Superior temporal gyrus (tissue), 1 donor: ENCODE results near the gene ACTR10.

ENCODE experiments used
- DNase-seq: peaks from one replicate; pipeline ENCODE4 v3.0.0-alpha.2; 2016; ENCODE audit errors: extremely low spot score

The ACTR10 gene

GRCh38 chr14:58281969-58282368, 82.0 kb downstream of the ACTR10 start:
- DNase-seq: no peak

DNA sequence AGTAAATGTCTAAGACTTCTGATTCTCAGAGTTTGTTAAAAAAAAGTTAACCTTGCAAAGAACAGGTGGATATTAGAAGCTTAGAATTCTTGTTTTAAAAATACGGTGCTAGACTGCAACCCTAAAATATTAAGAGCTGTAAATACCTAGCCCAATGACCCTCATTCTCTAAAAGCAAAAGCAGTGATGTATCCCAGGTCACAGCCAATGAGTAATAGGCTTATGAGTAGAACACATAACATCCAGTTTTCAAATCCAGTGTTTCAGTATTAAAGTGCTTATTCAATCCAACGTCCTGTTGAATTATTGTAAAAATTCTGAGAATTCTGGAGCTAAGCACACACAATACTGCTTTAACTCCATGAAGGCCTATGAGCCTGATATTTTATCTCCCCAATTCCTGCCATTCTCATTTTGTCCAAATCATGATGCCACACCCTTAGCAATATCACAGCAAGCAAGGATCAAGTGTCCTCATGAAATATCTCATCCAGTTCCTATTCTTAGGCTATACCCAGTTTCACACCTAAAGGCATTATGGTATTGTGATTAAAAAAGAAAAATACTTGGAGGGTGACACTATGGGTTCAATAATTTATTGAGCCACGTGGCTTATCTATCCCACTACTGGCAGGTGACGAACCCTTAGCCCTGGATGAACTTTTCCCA, 83.1 kb downstream of the ACTR10 start:
- no peak for DNase-seq

DNA sequence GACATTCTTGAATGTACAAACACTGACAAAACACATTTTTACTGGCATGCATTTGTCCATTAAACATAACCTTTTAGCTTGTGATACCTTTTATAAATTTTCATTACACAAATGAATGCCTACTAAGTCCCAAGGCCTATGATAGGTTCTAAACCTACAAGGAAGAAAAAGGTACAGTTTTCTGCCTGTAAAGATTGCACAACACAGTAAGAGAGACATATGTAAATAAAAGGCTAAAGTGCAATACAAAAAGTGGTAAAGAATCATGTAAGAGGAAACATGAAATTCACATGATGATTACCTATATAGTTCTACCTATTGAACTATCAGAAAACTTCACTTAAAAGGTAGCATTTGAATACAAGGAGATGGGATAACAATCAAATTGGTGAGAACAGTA, 83.8 kb downstream of the ACTR10 start:
- DNase-seq: no peak

- DNase-seq: no peak
Observed at GRCh38 chr14:58285132-58285531, 85.2 kb downstream of the ACTR10 start.
